Neural cell (in vitro differentiated cells): ENCODE measurements around the gene OR51M1. TPM values are rescaled to one million over a fixed set of nuclear protein-coding genes. Genes with fewer than 3 reads are reported as not detected.
"Not testable (repeated sequence)": the region's sequence is repeated elsewhere in the genome, so short reads cannot be mapped to it uniquely, and the experiment has no call there.

Source experiments
- H2AFZ ChIP-seq: fragments of 200-600, 300-800 bp; sonication (generic), shearing (Covaris generic); 2 replicates; pipeline ENCODE4 v1.6.0; 2014; ENCODE audit warnings: low read depth, mild to moderate bottlenecking, antibody characterized with exemption, low read length, moderate library complexity
- H3F3A ChIP-seq: fragments of 200-600 bp; shearing (Covaris generic); 2 replicates; pipeline ENCODE4 v1.6.1; 2016; ENCODE audit warnings: mild to moderate bottlenecking, moderate library complexity, mixed read lengths, antibody characterized with exemption, low read length; ENCODE audit not compliant: insufficient read depth, poor library complexity, severe bottlenecking
- H3K27ac ChIP-seq: fragments of 200-600, 300-800 bp; sonication (generic), shearing (Covaris generic); 2 replicates; pipeline ENCODE4 v1.5.1; 2014; ENCODE audit warnings: mild to moderate bottlenecking, low read length, moderate library complexity
- H3K27me3 ChIP-seq: fragments of 300-800, 200-600 bp; sonication (generic), shearing (Covaris generic); 2 replicates; pipeline ENCODE4 v1.6.0; 2014; ENCODE audit warnings: mild to moderate bottlenecking, low read depth, low read length, moderate library complexity; ENCODE audit not compliant: insufficient read depth
- H3K36me3 ChIP-seq: fragments of 300-800, 200-600 bp; sonication (generic), shearing (Covaris generic); 2 replicates; pipeline ENCODE4 v1.5.1; 2014; ENCODE audit warnings: mild to moderate bottlenecking, antibody characterized with exemption, low read length, moderate library complexity; ENCODE audit not compliant: insufficient read depth
- H3K4me2 ChIP-seq: fragments of 300-800, 200-600 bp; sonication (generic), shearing (Covaris generic); 2 replicates; pipeline ENCODE4 v1.6.0; 2014; ENCODE audit warnings: mild to moderate bottlenecking, low read length
- H3K4me3 ChIP-seq: fragments of 300-800, 200-600 bp; sonication (generic), shearing (Covaris generic); 2 replicates; pipeline ENCODE4 v1.5.1; 2014; ENCODE audit warnings: mild to moderate bottlenecking, low read length, moderate library complexity
- H3K79me2 ChIP-seq: fragments of 200-600 bp; shearing (Covaris generic); replicated peaks from 2 replicates; pipeline ENCODE4 v1.6.0; 2014; ENCODE audit warnings: mild to moderate bottlenecking, low read length, moderate library complexity; ENCODE audit not compliant: insufficient read depth
- H3K9ac ChIP-seq: fragments of 300-800, 200-600 bp; sonication (generic), shearing (Covaris generic); 2 replicates; pipeline ENCODE4 v1.6.1; 2016; ENCODE audit warnings: mild to moderate bottlenecking, low read length, mixed read lengths
- H3K9me2 ChIP-seq: fragments of 200-600 bp; shearing (Covaris generic); 2 replicates; pipeline ENCODE4 v1.6.1; 2016; ENCODE audit warnings: mild to moderate bottlenecking, low read length, mixed read lengths; ENCODE audit not compliant: insufficient read depth
- H3K9me3 ChIP-seq: fragments of 200-600, 300-800 bp; sonication (generic), shearing (Covaris generic); 2 replicates; pipeline ENCODE4 v1.6.1; 2016; ENCODE audit warnings: mild to moderate bottlenecking, mixed run types, low read length, moderate library complexity, mixed read lengths
- H4K20me1 ChIP-seq: fragments of 200-600 bp; shearing (Covaris generic); 2 replicates; pipeline ENCODE4 v1.6.1; 2016; ENCODE audit warnings: mild to moderate bottlenecking, mixed run types; ENCODE audit not compliant: insufficient read depth
- CTCF ChIP-seq: fragments of 450-650 bp; IDR thresholded peaks from 2 replicates; pipeline ENCODE4 v1.5.1; 2014; ENCODE audit warnings: antibody characterized with exemption, mild to moderate bottlenecking, moderate library complexity; ENCODE audit not compliant: poor library complexity, severe bottlenecking
- EP300 ChIP-seq: fragments of 450-650 bp; conservative IDR thresholded peaks from 2 replicates; pipeline ENCODE4 v1.6.1; 2014; ENCODE audit warnings: antibody characterized with exemption, mild to moderate bottlenecking, moderate library complexity; ENCODE audit not compliant: poor library complexity, severe bottlenecking
- EZH2 ChIP-seq: fragments of 200-600, 300-800 bp; shearing (Covaris generic), sonication (generic); IDR thresholded peaks from 2 replicates; pipeline ENCODE4 v1.6.1; 2014; ENCODE audit warnings: antibody characterized with exemption, low read length, borderline replicate concordance, mild to moderate bottlenecking; ENCODE audit not compliant: insufficient read depth, poor library complexity, severe bottlenecking
- MXI1 ChIP-seq: fragments of 450-650 bp; conservative IDR thresholded peaks from 2 replicates; pipeline ENCODE4 v1.6.1; 2014; ENCODE audit warnings: antibody characterized with exemption, mild to moderate bottlenecking; ENCODE audit not compliant: poor library complexity, severe bottlenecking
- POLR2AphosphoS5 ChIP-seq: IDR thresholded peaks from 2 replicates; pipeline ENCODE4 v1.6.1; 2012
- RAD21 ChIP-seq: fragments of 450-650 bp; conservative IDR thresholded peaks from 2 replicates; pipeline ENCODE4 v1.6.1; 2014; ENCODE audit warnings: antibody characterized with exemption, mild to moderate bottlenecking, moderate library complexity
- REST ChIP-seq: IDR thresholded peaks from 2 replicates; pipeline ENCODE4 v1.6.1; 2012; ENCODE audit warnings: borderline replicate concordance
- SMC3 ChIP-seq: fragments of 450-650 bp; conservative IDR thresholded peaks from 2 replicates; pipeline ENCODE4 v1.6.1; 2014; ENCODE audit warnings: antibody characterized with exemption, mild to moderate bottlenecking, moderate library complexity; ENCODE audit not compliant: poor library complexity
- TAF1 ChIP-seq: IDR thresholded peaks from 2 replicates; pipeline ENCODE4 v1.6.1; 2012; ENCODE audit warnings: low read depth
- polyA plus RNA-seq: library from polyadenylated mRNA; depleted of rRNA; stranded (reverse); fragments of >200 nt; gene quantifications from 2 replicates; pipeline ENCODE4 v1.2.3, GENCODE V29; 2014

Gene OR51M1
- polyA plus RNA-seq, 1 donor from 2014 or later = not detected

- Histone ChIP-seq H3K4me3 (no peak overlapping the region), H3K4me2 (no peak overlapping the region), H3K27ac (no peak overlapping the region), H3K9ac (no peak overlapping the region), H2AFZ (no peak overlapping the region), H3K79me2 (no peaks in the 10 kb centered on the region), H3K36me3 (no peaks in the 10 kb centered on the region), H4K20me1 (no peaks in the 10 kb centered on the region), H3K9me2 (no peaks in the 10 kb centered on the region), H3K9me3 (no peaks in the 10 kb centered on the region), H3K27me3 (no peaks in the 10 kb centered on the region), H3F3A (no peaks in the 10 kb centered on the region)
- TF ChIP-seq EP300 (no peak), POLR2AphosphoS5 (no peak), TAF1 (no peak), SMC3 (no peak), EZH2 (no peak), MXI1 (no peak), CTCF (no peak)
Observed at GRCh38 chr11:5363679-5364078, 19.9 kb upstream of the OR51M1 start.

GRCh38 chr11:5364214-5364613, 19.4 kb upstream of the OR51M1 start:
- Histone ChIP-seq H3K9me3 (no peaks in the 10 kb centered on the region), H3K27me3 (no peaks in the 10 kb centered on the region), H3F3A (no peaks in the 10 kb centered on the region), H4K20me1 (no peaks in the 10 kb centered on the region), H3K4me3 (no peak overlapping the region), H3K36me3 (no peaks in the 10 kb centered on the region), H3K27ac (no peak overlapping the region), H3K9me2 (no peaks in the 10 kb centered on the region), H3K4me2 (no peak overlapping the region), H3K9ac (no peak overlapping the region), H2AFZ (no peak overlapping the region), H3K79me2 (no peaks in the 10 kb centered on the region)
- TF ChIP-seq RAD21 = no peak
- TF ChIP-seq EP300 = no peak
- TF ChIP-seq TAF1 = no peak
- no peak for TF ChIP-seq REST
- TF ChIP-seq SMC3 = no peak
- no peak for TF ChIP-seq POLR2AphosphoS5
- no peak for TF ChIP-seq EZH2
- no peak for TF ChIP-seq CTCF
- no peak for TF ChIP-seq MXI1

- H3K4me3 ChIP-seq, H3K4me2 ChIP-seq: not testable (repeated sequence)
Observed at GRCh38 chr11:5366365-5366764, 17.2 kb upstream of the OR51M1 start.

More at GRCh38 chr11:5366365-5366764, 17.2 kb upstream of the OR51M1 start:
- H3F3A ChIP-seq, H3K79me2 ChIP-seq, H4K20me1 ChIP-seq, H2AFZ ChIP-seq, H3K36me3 ChIP-seq, H3K27me3 ChIP-seq, H3K9me3 ChIP-seq, H3K9me2 ChIP-seq, H3K27ac ChIP-seq, H3K9ac ChIP-seq: not testable (repeated sequence)
